ENCODE measurements around the gene RRAGD.
A peak's percentile ranks its signal among the peaks of the same experiment; 100 is the strongest.

RRAGD gene

GRCh38 chr6:89432875-89433251 lies 20.8 kb upstream of the RRAGD start, which contains the start of gene ANKRD6:
ANKRD6 (plus strand) TSS chr6:89433152; CDS start chr6:89566977, 133,825 bp downstream.
- Mint-ChIP-seq H3K4me3 (peak within 1 kb of the TSS; percentile 73), H3K27me3 (peaks cover 13% of the 10 kb centered on the region), H3K9me3 (no peaks in the 10 kb centered on the region), H3K36me3 (ENCODE audit: low read depth) (no peaks in the 10 kb centered on the region), H3K27ac (peak within 1 kb of the TSS; percentile 50), H3K4me1 (ENCODE audit: low read depth) (peaks cover 27% of the 10 kb centered on the region)

DNA sequence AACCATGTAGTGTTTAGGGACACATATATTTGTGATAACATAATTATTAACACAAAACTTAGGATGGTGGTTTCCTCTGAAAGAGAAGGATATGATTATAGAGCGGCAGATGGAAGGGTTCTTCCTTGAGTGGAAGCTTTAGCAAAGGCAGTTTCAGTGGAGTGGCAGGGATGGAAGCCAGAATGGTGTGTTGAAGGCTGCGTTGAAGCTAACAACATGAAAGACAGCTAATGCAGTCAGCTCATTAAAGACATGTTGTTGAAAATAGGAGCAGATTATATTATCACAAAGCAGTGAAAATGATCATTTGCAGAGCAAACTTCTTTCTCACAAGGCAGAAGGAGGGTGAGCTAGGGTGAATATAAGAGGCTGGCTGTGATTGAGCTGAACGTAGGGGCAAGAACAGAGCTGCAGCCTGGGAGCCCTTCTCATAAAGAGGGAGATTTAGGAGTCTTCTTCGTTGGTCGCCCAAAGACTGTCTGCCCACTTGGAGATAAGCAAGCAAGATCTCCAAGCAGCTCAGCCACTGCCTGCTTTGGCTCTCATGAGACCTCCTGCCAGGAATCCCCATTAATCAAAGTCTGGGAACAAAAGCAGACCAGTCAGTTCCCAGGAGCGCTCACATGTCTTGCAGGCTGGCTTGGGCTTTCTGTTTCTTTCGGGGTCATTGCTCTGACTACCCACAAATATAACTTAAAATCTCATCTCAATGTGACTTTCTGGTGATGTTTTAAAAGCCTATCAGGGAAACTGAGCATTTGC lies 18.3 kb upstream of the RRAGD start:
- H3K27me3 Mint-ChIP-seq: peaks cover 10% of the 10 kb centered on the region

GRCh38 chr6:89416796-89417195 lies 4.7 kb upstream of the RRAGD start:
- Mint-ChIP-seq H3K27me3 (peaks cover 33% of the 10 kb centered on the region), H3K4me1 (ENCODE audit: low read depth) (peaks cover 13% of the 10 kb centered on the region), H3K27ac (no peak overlapping the region), H3K9me3 (no peaks in the 10 kb centered on the region), H3K36me3 (ENCODE audit: low read depth) (no peaks in the 10 kb centered on the region), H3K4me3 (no peak overlapping the region)

More for the DNA sequence above, 18.3 kb upstream of the RRAGD start:
- no peak overlapping the region for H3K27ac Mint-ChIP-seq
- H3K4me3 Mint-ChIP-seq: no peak overlapping the region
- peaks cover 22% of the 10 kb centered on the region for H3K4me1 Mint-ChIP-seq (ENCODE audit: low read depth)
- no peaks in the 10 kb centered on the region for H3K9me3 Mint-ChIP-seq
- H3K36me3 Mint-ChIP-seq (ENCODE audit: low read depth): no peaks in the 10 kb centered on the region

DNA sequence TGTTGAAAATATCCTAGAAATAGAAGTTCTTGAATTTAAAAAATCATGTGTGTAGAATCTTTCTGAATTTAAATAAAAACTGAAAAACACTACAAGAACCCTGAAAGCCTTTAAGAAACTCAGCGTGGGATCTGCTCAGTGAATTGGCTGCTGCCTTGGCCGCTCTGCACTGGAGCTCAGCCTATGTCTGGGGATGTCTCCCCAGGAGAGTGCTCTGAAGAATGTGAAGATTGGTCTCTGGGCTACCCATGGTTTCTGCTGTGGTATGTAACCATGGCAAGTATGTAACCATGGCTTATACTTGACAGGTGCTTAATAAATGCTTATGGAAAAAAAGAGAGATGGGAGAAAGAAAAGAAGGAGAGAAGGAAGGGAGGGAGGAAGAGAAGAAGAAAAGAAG lies 3.1 kb upstream of the RRAGD start:
- H3K27ac Mint-ChIP-seq: no peak overlapping the region
- peaks cover 21% of the 10 kb centered on the region for H3K4me1 Mint-ChIP-seq (ENCODE audit: low read depth)
- H3K36me3 Mint-ChIP-seq (ENCODE audit: low read depth): no peaks in the 10 kb centered on the region
- no peaks in the 10 kb centered on the region for H3K9me3 Mint-ChIP-seq
- peaks cover 33% of the 10 kb centered on the region for H3K27me3 Mint-ChIP-seq
- no peak overlapping the region for H3K4me3 Mint-ChIP-seq

- no peak overlapping the region for H3K4me3 Mint-ChIP-seq
- H3K9me3 Mint-ChIP-seq: no peaks in the 10 kb centered on the region
- H3K4me1 Mint-ChIP-seq (ENCODE audit: low read depth): peaks cover 22% of the 10 kb centered on the region
- H3K36me3 Mint-ChIP-seq (ENCODE audit: low read depth): no peaks in the 10 kb centered on the region
- no peak overlapping the region for H3K27ac Mint-ChIP-seq
- peaks cover 28% of the 10 kb centered on the region for H3K27me3 Mint-ChIP-seq
Measured at GRCh38 chr6:89414215-89414614, 2.1 kb upstream of the RRAGD start.

GRCh38 chr6:89413006-89413400 lies 930 bp upstream of the RRAGD start:
- no peaks in the 10 kb centered on the region for H3K36me3 Mint-ChIP-seq (ENCODE audit: low read depth)
- peak overlapping the region; percentile 84 for H3K4me3 Mint-ChIP-seq
- H3K27me3 Mint-ChIP-seq: peaks cover 28% of the 10 kb centered on the region
- H3K27ac Mint-ChIP-seq: peak overlapping the region; percentile 81
- H3K4me1 Mint-ChIP-seq (ENCODE audit: low read depth): peaks cover 22% of the 10 kb centered on the region
- H3K9me3 Mint-ChIP-seq: no peaks in the 10 kb centered on the region

- Mint-ChIP-seq H3K4me3 (peak overlapping the region; percentile 84), H3K36me3 (ENCODE audit: low read depth) (no peaks in the 10 kb centered on the region), H3K9me3 (no peaks in the 10 kb centered on the region), H3K27ac (peak overlapping the region; percentile 52), H3K4me1 (ENCODE audit: low read depth) (peaks cover 22% of the 10 kb centered on the region), H3K27me3 (peaks cover 21% of the 10 kb centered on the region)
Measured at GRCh38 chr6:89411145-89412070, 665 bp downstream of the RRAGD start.

DNA sequence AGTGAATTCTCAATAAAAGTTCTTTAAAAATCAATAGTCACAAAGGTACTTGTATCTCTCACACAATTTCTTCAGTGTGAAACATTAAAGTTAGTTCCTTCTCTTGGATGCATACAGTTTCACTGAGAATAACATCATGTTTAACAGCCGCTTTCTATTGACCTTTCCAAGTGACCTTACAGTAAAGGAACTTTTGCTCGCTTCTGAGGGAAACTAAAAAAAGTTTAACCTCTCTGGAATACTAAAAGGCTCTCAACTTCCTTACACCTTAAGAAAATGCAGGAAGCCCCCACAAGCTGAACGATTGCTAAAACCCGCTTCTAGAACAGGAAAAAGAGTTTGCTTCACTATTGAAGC lies 1.3 kb downstream of the RRAGD start:
- H3K27ac Mint-ChIP-seq: peak overlapping the region; percentile 52
- H3K27me3 Mint-ChIP-seq: peaks cover 15% of the 10 kb centered on the region

DNA sequence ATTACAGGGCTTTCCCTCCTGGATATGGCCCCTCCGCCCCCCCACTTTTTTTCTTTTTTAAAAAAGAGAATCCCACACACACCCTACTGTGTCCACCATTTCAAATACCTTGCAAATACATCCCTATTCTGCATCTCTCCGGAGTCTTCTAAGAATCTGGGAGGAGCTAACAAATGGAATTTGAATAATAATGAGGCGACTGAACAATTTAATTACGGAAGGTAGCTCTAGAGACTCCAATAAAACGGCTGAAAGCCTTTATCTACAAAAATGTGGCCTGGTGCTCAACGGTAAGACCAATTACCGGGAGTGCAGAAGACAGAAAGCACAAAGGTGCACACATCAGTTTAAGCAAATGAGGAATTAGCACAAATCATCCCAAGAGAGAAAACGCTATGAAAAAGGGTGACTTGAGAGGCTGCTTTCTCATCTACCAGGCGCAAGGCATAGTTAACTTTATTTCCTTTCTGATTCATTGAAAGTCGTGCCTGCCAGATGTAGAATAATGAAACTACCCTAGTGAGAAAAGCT lies 1.8 kb downstream of the RRAGD start:
- Mint-ChIP-seq H3K36me3 (ENCODE audit: low read depth) (no peaks in the 10 kb centered on the region), H3K4me3 (peak overlapping the region; percentile 84), H3K27me3 (peaks cover 15% of the 10 kb centered on the region), H3K9me3 (no peaks in the 10 kb centered on the region), H3K4me1 (ENCODE audit: low read depth) (peaks cover 22% of the 10 kb centered on the region), H3K27ac (no peak overlapping the region)

More for the DNA sequence above, 1.3 kb downstream of the RRAGD start:
- Mint-ChIP-seq H3K9me3 (no peaks in the 10 kb centered on the region), H3K36me3 (ENCODE audit: low read depth) (no peaks in the 10 kb centered on the region), H3K4me3 (peak overlapping the region; percentile 84), H3K4me1 (ENCODE audit: low read depth) (peaks cover 22% of the 10 kb centered on the region)

GRCh38 chr6:89409461-89410035 lies 2.5 kb downstream of the RRAGD start:
- H3K36me3 Mint-ChIP-seq (ENCODE audit: low read depth): no peaks in the 10 kb centered on the region
- no peak overlapping the region for H3K4me3 Mint-ChIP-seq
- H3K27me3 Mint-ChIP-seq: peaks cover 8% of the 10 kb centered on the region
- H3K9me3 Mint-ChIP-seq: no peaks in the 10 kb centered on the region
- peaks cover 22% of the 10 kb centered on the region for H3K4me1 Mint-ChIP-seq (ENCODE audit: low read depth)
- no peak overlapping the region for H3K27ac Mint-ChIP-seq

- H3K36me3 Mint-ChIP-seq (ENCODE audit: low read depth): no peaks in the 10 kb centered on the region
- H3K4me1 Mint-ChIP-seq (ENCODE audit: low read depth): peaks cover 9% of the 10 kb centered on the region
- H3K27me3 Mint-ChIP-seq: no peaks in the 10 kb centered on the region
- H3K4me3 Mint-ChIP-seq: no peak overlapping the region
- H3K27ac Mint-ChIP-seq: no peak overlapping the region
- no peaks in the 10 kb centered on the region for H3K9me3 Mint-ChIP-seq
Measured at GRCh38 chr6:89406141-89406540, 5.9 kb downstream of the RRAGD start.

- Mint-ChIP-seq H3K4me3 (no peak overlapping the region), H3K9me3 (no peaks in the 10 kb centered on the region), H3K4me1 (ENCODE audit: low read depth) (no peaks in the 10 kb centered on the region), H3K36me3 (ENCODE audit: low read depth) (no peaks in the 10 kb centered on the region), H3K27ac (no peak overlapping the region), H3K27me3 (no peaks in the 10 kb centered on the region)
Measured at GRCh38 chr6:89404512-89404911, 7.6 kb downstream of the RRAGD start.

GRCh38 chr6:89402776-89403175 lies 9.3 kb downstream of the RRAGD start:
- Mint-ChIP-seq H3K27ac (no peak overlapping the region), H3K4me1 (ENCODE audit: low read depth) (no peaks in the 10 kb centered on the region), H3K27me3 (no peaks in the 10 kb centered on the region), H3K4me3 (no peak overlapping the region), H3K36me3 (ENCODE audit: low read depth) (no peaks in the 10 kb centered on the region), H3K9me3 (no peaks in the 10 kb centered on the region)

- no peaks in the 10 kb centered on the region for H3K9me3 Mint-ChIP-seq
- no peaks in the 10 kb centered on the region for H3K27me3 Mint-ChIP-seq
- H3K4me3 Mint-ChIP-seq: no peak overlapping the region
- no peaks in the 10 kb centered on the region for H3K4me1 Mint-ChIP-seq (ENCODE audit: low read depth)
- no peak overlapping the region for H3K27ac Mint-ChIP-seq
- H3K36me3 Mint-ChIP-seq (ENCODE audit: low read depth): no peaks in the 10 kb centered on the region
Measured at GRCh38 chr6:89400912-89401399, 11.1 kb downstream of the RRAGD start.

DNA sequence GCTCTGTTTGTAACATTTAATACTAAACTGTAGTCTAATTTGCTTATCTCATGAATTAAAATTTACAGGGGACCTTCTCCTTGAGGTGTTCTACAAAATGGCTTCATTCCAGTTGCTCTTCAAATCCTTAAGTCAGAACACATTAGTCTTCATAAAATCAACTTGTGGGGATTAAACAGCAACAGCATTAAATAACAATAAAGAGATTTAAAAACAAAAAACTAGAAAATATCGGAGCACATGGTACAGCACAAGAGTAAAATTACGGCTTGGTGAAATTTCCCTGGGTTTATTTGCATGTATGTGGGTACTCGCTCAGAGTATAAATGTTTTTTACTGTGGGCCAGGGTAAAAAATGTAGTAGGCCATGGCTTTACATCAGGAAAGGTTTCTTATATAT lies 12.0 kb downstream of the RRAGD start:
- Mint-ChIP-seq H3K27ac (no peak overlapping the region), H3K9me3 (no peaks in the 10 kb centered on the region), H3K27me3 (no peaks in the 10 kb centered on the region), H3K4me3 (no peak overlapping the region), H3K36me3 (ENCODE audit: low read depth) (no peaks in the 10 kb centered on the region), H3K4me1 (ENCODE audit: low read depth) (no peaks in the 10 kb centered on the region)

Data from stimulated activated naive CD8-positive, alpha-beta T cell treated with anti-CD3 and anti-CD28 coated beads, Interleukin-15, Interleukin-2, amounts not matched to agents 100 ng/mL and 50 ng/mL, for 24 hours (primary cell).